Epithelial cell of esophagus (primary cell): Measurements from ENCODE around the gene NES.

Experiments used
- DNase-seq: peaks from one replicate; pipeline ENCODE4 v3.0.0; 2010; ENCODE audit warnings: low read depth
- H3K4me3 ChIP-seq: 2 replicates; pipeline ENCODE4 v1.5.1; 2011; ENCODE audit warnings: mild to moderate bottlenecking, low read length, control low read depth
- CTCF ChIP-seq: IDR thresholded peaks from 2 replicates; pipeline ENCODE4 v1.5.1; 2011; ENCODE audit warnings: low read depth, mild to moderate bottlenecking, low read length, control low read depth, inconsistent platforms; ENCODE audit not compliant: insufficient read depth; ENCODE audit errors: missing control alignments

NES gene

GRCh38 chr1:156643778-156644092 lies 33.5 kb downstream of the NES start:
- H3K4me3 ChIP-seq: no peak overlapping the region

GRCh38 chr1:156643049-156643777 lies 34.0 kb downstream of the NES start:
- no peak for TF ChIP-seq CTCF

More at GRCh38 chr1:156643778-156644092, 33.5 kb downstream of the NES start:
- TF ChIP-seq CTCF: no peak
- no peak for DNase-seq

GRCh38 chr1:156642265-156643048 lies 34.8 kb downstream of the NES start:
- H3K4me3 ChIP-seq: no peak overlapping the region
- DNase-seq: no peak
- TF ChIP-seq CTCF: no peak

More at GRCh38 chr1:156643049-156643777, 34.0 kb downstream of the NES start:
- no peak for DNase-seq
- H3K4me3 ChIP-seq: no peak overlapping the region

- no peak for TF ChIP-seq CTCF
- DNase-seq: no peak
- no peak within 1 kb of the TSS for H3K4me3 ChIP-seq
These were observed 35.4 kb downstream of the NES start, which contains the start of gene BCAN for GRCh38 chr1:156641761-156642264. Gene BCAN, plus strand, starts transcription at chr1:156642117. Its CDS starts 3,938 bp downstream, at chr1:156646055.

GRCh38 chr1:156640842-156641706 lies 36.1 kb downstream of the NES start:
- H3K4me3 ChIP-seq: no peak overlapping the region
- no peak for DNase-seq
- no peak for TF ChIP-seq CTCF

- DNase-seq: no peak
- H3K4me3 ChIP-seq: no peak overlapping the region
- no peak for TF ChIP-seq CTCF
These were observed 37.6 kb downstream of the NES start for GRCh38 chr1:156639601-156640101.
